NAMALWA (cell line): ENCODE results near the gene AMBRA1.
A peak's percentile ranks its signal among the peaks of the same experiment; 100 is the strongest.
"Not testable (repeated sequence)": the region's sequence is repeated elsewhere in the genome, so short reads cannot be mapped to it uniquely, and the experiment has no call there.

Experiments
- DNase-seq: peaks from one replicate; pipeline ENCODE4 v3.0.0-alpha.2; 2015; ENCODE audit warnings: low spot score

Gene AMBRA1

DNA sequence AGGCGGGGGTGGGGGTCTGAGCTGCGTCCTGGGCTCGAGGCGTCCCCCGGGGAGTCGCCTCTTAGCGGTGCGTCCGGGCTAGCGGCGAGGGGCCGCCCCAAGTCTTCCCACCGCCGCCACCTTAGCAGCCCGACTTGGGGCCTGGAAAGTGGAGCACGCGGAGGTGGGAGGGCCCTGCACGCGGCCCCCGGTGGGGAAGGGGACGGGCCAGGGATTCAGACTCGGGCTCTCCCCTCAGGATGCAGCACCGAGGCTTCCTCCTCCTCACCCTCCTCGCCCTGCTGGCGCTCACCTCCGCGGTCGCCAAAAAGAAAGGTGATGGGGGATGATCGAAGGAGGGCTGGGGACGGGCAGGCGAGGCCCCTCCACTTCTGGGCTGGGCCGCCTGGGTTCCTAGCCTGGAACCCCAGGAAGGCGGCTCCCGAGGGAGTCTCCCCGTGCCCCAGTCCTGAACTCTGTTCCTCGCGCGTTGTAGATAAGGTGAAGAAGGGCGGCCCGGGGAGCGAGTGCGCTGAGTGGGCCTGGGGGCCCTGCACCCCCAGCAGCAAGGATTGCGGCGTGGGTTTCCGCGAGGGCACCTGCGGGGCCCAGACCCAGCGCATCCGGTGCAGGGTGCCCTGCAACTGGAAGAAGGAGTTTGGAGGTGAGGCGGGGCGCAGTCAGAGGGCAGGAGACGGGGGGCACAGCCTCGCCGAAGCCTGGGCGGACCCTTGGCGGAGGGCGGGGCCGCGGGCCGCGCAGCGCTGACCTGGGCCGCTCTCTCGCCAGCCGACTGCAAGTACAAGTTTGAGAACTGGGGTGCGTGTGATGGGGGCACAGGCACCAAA is 211.8 kb downstream of the AMBRA1 start:
- no peak for DNase-seq

DNA sequence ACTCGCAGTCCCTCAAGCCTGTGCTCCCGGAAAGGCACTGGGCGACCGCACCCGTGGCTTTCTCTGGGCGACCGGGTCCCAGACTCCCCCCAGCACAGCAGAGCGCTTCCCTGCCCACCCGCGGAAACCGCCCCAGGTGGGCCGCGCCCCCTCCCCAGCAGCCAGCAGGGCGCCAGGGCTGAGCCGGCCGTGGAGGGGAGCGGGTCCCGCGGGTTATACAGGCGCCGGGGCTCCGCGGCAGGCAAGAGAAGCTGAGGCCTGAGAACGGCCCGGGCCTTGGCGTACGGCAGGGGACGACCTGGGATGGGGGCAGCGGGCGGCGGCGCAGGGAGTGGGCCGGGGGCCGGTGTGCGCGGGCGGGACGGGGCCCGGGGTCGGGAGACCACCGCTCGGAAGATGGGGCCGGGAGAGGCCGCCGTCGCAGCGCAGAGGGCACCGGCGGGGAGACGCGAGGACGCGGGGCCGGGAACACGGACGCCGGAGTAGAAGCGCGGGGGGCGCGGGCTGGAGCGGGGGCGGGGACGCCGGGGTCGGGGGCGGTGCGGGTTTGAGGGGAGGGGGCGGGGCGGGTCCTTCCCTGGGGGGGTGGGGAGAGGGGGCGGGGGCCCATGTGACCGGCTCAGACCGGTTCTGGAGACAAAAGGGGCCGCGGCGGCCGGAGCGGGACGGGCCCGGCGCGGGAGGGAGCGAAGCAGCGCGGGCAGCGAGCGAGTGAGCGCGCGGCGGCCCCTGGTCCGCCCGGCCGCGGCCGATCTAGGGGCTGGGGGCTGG is 212.6 kb downstream of the AMBRA1 start, which contains the start of gene MDK:
Gene MDK (plus strand): TSS at position 622 of the 771 bp plus-strand sequence. CDS start 389 bp downstream, outside the sequence.
- DNase-seq: no peak

DNA sequence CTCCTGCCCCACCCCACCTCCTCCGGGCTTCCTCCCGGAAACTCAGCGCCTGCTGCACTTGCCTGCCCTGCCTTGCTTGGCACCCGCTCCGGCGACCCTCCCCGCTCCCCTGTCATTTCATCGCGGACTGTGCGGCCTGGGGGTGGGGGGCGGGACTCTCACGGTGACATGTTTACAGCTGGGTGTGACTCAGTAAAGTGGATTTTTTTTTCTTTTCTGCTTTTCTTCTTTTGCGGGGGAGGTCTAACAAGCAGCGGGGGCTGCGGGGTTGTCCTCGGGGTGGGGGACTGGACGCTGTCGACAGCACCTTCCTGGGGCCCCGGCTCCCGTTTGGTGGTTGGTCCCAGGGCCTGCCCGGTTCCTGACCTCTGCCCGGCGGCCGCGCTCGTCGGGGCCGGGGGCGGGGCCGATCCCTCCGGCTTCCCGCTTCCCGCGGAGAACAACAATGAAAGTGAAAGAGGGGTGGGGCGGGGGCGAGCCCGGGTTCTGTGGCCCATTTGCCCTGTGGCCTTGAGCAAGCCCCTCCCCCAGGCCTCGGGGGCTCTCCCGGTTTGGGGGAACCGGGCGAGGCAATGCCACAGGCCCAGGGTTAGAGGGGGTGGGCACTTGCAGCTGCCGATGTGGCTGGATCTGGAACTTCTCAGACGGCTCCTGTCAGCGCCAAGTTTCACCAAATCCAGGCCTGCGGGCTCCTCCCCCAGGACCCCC is 213.3 kb downstream of the AMBRA1 start:
- DNase-seq: peak; percentile 40

DNA sequence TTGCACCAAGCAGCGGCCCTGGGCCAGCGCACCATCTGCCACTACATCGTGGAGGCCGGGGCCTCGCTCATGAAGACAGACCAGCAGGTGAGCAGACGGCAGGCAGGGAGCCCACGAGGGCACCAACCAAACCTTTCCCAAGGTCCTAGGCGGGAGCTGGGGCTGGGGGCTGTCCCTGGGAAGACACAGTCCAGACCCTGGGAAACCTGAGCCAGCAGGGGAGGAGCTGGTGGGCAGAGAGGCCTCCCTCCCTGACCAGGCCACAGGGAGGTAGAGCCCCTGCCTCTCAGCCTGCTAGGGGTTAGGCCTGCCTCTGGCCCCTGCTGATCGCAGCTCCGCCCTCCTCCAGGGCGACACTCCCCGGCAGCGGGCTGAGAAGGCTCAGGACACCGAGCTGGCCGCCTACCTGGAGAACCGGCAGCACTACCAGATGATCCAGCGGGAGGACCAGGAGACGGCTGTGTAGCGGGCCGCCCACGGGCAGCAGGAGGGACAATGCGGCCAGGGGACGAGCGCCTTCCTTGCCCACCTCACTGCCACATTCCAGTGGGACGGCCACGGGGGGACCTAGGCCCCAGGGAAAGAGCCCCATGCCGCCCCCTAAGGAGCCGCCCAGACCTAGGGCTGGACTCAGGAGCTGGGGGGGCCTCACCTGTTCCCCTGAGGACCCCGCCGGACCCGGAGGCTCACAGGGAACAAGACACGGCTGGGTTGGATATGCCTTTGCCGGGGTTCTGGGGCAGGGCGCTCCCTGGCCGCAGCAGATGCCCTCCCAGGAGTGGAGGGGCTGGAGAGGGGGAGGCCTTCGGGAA is 214.1 kb downstream of the AMBRA1 start:
- DNase-seq: not testable (repeated sequence)

DNA sequence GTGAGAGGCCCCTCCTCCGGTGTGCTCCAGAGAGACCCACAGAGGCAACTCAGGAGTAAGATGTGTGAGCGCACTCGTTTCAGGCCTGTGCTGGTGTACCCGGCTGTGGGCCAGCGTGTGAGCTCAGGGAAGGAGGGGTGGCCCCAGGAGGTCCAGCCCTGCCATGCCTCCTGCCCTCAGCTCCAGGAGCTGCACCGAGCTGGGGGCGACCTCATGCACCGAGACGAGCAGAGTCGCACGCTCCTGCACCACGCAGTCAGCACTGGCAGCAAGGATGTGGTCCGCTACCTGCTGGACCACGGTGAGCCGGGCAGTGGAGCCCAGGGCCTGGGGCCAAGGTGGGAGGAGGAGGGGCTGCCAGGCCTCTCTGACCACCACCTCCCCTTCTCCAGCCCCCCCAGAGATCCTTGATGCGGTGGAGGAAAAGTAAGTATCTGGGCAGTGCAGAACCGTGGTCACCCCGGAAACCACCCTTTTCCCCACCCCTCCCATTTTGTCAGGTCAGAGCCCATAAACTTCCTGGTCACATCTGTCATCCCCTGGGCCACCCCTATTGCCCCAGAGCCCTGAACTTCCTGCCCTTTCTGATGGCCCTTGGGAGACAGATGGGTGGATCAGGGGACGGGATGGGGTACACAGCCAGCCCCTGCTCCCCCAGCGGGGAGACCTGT is 214.9 kb downstream of the AMBRA1 start:
- no peak for DNase-seq

DNA sequence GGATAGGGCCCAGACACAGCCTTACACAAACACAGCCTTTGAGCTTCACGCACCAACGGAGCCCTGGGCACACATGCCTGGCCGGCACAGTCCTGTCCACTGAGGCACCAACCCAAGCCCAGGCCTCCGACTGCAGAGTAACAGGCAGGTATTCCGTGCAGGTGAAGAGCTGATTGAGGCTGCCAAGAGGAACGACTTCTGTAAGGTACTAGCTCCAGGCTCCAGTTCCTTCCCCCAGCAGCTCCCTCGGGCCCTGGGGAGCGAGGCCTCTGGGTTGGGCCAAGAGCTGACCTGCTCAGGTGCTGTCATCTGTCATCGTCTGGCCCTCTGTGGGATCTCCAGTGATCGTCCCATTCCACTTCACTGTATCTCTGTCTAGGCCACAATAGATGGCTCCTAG is 215.5 kb downstream of the AMBRA1 start:
- no peak for DNase-seq

DNA sequence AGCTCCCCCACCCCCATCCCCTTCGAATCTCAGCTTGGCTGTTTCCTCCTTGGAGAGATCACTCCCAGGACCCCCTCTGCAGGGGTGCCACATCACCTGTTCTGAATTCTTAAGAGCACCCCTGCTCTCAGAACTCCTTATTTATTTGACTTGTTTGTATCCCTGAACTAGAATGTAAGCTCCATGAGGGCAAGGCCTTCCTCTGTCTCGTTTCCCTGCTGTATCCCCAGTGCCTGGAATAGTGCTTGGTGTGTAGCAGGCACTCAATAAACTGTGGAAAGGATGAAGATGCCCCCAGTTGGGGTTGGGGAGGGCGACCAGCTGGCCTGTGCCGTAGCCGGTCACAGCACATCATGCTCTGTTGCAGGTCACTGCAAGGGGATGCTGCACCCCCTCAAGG is 216.0 kb downstream of the AMBRA1 start:
- no peak for DNase-seq

DNA sequence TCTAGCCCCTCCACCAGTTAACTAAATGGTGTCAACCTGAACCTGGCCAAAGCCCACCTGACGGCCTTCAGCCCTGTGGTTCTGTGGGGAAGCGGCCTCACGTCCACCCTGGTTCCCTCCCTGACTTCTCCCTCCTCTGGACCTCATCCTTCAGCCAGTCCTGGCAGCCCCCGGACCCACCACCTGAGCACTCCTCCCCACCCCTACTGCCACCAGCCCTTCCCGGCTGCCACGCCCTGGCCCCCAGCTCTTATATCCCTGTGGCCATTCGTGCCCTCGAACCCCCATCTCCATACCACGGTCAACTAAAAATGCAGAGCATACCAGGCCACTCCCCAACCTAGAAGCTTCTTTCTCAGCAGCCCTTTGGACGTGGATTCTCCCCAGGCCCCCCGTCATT is 216.5 kb downstream of the AMBRA1 start:
- no peak for DNase-seq

DNA sequence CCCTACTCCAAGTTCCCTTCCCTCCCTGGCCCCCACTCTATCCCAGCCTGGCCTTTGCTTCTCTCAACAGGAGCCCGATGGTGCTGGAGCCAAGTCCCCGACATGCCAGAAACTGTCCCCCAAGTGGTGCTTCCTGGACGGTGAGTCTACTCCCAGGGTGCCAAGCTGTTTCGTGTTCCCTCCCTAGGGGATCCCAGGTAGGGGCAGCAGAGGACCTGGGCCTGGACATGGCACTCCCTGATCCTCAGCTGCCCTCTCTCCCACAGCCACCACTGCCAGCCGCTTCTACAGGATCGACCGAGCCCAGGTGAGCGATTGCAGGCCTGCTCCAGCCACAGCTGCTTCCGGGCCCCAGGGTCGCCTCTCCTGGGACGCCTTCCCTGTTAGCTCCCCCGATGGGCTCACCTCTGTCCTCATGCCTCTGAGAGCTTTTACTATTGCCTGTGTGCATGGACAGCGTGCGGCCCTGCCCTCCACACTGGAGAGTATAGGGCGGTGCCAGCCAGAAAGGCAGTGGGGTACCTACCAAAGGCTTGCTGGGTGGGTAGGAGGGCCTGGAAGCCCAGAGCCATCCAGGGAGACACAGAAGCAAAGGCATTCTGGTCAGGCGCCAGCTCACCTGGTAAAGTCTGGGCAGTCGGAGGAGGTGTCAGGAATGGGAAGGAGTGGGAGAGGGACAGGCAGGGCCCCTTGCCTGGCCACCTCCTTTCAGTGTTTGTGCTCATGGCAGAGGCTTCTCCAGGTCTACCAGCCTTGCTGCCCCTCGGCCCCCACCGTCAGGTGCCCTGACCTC is 217.4 kb downstream of the AMBRA1 start:
- no peak for DNase-seq

DNA sequence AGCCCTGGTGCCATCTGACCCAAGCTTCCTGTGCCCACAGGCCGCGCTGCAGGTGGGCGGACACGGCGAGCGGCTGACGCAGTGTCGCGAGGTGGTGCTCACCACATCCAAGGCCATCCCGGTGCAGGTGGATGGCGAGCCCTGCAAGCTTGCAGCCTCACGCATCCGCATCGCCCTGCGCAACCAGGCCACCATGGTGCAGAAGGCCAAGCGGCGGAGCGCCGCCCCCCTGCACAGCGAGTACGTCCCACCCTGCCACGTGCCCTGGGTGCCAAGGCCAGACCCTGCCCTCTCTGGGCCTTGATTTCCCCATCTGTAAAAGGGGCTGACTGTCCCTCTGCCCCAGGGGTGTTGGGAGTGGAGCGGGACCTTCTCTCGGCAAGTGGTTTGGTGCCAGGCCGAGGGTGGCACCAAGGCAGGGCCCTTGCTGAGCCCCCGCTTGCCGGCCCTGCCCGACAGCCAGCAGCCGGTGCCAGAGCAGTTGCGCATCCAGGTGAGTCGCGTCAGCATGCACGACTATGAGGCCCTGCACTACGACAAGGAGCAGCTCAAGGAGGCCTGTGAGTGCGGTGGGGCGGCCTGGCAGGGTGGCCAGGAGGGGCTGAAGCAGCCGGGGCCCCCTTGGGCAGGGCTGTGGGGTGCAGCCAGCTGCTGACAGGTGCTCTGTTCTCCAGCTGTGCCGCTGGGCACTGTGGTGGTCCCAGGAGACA is 218.3 kb downstream of the AMBRA1 start:
- no peak for DNase-seq

DNA sequence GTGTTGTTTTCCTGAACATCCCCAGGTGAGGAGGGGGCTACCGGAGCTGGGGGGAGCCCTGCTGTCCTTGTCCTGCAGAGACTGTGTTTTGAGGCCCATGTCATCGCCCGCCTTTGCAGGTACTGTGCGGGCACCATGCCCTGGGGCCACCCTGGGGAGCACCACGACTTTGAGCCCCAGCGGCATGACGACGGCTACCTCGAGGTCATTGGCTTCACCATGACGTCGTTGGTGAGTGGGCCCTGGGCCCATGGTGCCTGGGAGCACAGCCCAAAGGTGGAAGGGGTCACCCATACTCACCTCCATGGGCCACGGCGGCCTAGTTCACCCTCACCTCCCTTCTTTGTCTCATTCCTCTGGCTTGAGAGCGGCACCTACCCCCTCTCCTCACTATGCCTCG is 219.0 kb downstream of the AMBRA1 start:
- DNase-seq: no peak

DNA sequence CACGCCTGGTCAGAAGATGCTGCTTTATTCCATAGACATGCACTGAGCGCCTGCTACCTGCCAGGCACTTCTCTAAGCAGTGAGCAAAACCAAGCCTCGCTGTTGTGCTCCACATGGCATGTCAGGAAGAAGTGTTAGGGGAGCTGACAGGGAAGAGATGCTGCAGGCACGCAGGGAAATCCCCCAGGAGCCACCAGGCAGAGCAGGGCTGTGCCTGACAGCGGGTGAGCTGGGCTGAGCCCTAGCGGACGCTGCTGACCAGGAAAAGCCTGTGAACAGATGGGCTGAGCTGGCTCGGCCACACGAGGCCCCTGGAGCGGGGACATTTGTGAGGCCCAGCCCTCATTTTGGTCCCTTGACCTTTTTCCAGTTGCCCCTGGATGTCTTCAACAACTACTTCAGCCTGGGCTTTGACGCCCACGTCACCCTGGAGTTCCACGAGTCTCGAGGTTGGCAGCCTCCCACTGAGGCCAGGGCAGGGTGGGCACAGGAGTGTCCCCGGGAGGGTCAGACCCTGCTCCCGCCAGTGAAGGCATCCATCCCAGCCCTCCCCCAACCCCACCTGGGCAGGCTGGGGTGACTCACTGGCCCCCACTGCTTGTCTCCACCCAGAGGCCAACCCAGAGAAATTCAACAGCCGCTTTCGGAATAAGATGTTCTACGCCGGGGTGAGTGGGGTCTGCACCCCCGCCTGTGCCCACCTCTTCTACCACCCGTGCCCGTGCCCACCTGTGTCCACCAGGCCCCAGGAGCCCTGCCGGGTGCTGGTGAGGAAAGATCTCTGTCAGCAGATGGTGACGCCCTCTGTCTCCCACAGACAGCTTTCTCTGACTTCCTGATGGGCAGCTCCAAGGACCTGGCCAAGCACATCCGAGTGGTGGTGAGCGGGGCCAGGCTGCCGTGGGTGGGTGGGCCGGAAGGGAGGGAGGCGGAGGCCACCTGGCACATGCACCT is 219.8 kb downstream of the AMBRA1 start:
- DNase-seq: no peak

DNA sequence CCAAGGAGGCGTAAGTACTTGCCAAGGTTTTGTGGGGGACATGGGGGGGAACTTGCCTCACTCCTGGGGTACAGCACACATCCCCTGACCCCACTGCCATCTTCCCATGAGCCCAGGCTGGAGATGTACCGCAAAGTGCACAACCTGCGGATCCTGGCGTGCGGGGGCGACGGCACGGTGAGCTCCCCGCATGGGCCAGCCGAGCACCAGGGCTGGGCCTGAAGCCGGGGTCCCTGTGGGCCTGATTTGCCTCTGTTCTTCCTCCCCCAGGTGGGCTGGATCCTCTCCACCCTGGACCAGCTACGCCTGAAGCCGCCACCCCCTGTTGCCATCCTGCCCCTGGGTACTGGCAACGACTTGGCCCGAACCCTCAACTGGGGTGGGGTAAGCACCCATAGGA is 221.3 kb downstream of the AMBRA1 start:
- DNase-seq: not testable (repeated sequence)

DNA sequence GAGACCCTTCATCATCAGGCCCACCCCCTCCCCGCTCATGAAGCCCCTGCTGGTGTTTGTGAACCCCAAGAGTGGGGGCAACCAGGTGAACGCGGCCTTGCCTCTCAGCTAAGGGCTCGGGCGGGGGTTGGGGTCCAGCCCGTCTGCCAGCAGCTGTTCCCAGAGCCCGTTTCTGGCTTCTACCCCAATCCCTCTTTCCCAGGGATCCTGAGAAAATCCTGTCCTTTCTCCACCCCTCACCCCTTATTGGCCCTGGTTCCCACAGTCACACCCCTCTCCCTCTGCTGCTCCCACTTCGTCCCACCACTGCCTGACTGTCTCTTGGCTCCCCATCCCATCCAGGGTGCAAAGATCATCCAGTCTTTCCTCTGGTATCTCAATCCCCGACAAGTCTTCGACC is 221.7 kb downstream of the AMBRA1 start:
- DNase-seq: no peak

DNA sequence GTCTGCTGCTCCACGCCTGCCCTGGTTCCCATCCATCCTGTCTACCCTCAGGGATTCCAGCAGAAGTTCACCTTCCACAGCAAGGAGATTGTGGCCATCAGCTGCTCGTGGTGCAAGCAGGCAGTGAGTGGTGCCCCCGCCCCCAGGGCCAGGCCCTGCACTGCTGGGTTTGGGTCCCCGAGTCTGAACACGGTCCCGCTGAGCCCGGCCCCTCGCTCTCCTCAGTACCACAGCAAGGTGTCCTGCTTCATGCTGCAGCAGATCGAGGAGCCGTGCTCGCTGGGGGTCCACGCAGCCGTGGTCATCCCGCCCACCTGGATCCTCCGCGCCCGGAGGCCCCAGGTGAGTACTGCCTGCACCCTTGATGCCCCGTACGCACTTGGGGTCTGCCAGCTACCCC is 222.6 kb downstream of the AMBRA1 start:
- DNase-seq: not testable (repeated sequence)

DNA sequence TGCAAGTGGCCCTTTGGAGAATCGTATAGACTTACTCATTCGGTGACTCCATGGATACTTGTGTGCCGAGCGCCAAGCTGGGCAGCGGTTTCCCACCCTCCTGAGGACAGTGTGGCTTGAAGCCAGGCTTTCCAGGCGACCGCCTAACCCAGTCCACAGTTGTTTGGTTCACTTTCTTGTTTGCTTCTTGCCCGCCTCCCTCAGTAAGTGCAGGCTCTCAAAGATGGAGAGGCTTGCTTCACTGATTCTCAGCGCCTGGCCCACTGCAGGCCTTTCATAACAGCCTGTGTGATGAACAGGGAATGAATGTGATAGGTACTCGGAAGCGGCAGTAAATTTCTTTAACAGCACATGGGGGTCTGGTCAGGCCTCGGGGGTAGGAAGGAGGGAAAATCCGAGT is 223.6 kb downstream of the AMBRA1 start:
- no peak for DNase-seq

DNA sequence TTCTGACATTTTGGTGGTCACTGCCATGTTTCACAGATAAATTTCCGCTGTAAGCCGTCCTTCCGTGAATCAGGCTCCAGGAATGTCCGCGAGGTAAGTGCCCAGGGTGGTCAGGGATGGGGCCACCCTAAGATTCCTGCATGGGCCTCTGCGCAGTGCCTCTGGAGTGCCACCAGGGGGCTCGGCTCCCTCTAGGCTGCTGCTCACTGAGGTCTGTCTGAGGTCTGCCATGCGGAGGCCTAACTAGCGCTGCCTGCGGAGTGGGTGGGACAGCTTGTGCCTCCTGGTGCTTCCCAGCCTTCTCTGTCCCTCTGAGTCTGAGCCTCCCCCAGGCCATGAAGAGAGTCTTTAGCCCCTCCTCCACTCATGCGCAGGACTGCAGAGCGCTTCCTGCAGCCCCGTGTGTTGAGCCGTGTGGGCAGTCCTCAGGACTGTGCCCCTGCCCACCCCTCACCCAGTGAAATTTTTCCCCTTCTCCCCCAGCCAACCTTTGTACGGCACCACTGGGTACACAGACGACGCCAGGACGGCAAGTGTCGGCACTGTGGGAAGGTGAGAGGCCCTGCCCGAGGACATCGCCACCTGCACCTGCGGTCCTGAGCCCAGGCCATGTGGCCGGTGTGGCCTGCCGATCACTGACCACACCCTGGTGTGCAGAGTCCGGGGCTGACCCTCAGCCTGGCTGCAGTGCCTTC is 224.2 kb downstream of the AMBRA1 start:
- peak; percentile 65 for DNase-seq

DNA sequence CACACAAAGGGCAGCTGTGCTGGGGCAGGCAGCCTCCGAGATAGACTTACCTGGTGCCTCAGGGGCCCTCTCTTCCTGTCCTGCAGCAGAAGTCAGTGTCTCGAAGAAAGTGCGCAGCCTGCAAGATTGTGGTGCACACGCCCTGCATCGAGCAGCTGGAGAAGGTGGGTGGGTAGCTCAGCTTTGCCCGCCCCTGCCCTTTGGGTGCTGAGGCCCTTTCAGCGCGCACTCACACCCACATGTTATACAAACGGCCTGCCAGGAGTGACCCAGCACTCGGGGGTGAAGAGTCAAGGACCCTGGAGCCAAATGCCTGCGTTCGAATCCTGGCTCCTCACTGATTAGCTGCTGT is 225.9 kb downstream of the AMBRA1 start:
- DNase-seq: no peak
